Large intestine (tissue), 3 donors: Measurements from ENCODE around the gene FAM204A. TPM values are rescaled to one million over a fixed set of nuclear protein-coding genes. Genes with fewer than 3 reads are reported as not detected.

Experiments used
- DNase-seq, 2 donors: peaks; one replicate each; pipeline versions ENCODE4 v3.0.0 to v3.0.0-alpha.2; 2013
- H3K27ac ChIP-seq: one replicate; pipeline ENCODE4 v1.5.1; 2013; ENCODE audit warnings: low read length
- H3K27me3 ChIP-seq: 2 replicates; pipeline ENCODE4 v1.6.1; 2013; ENCODE audit warnings: low read length; ENCODE audit not compliant: control insufficient read depth, insufficient read depth
- H3K36me3 ChIP-seq: 2 replicates; pipeline ENCODE4 v1.6.1; 2013; ENCODE audit warnings: low read length; ENCODE audit not compliant: control insufficient read depth, insufficient read depth
- H3K4me1 ChIP-seq: one replicate; pipeline ENCODE4 v1.6.1; 2013; ENCODE audit warnings: low read length; ENCODE audit not compliant: control insufficient read depth, insufficient read depth
- H3K4me3 ChIP-seq: one replicate; pipeline ENCODE4 v1.5.1; 2013; ENCODE audit warnings: low read length
- H3K9me3 ChIP-seq: one replicate; pipeline ENCODE4 v1.6.1; 2013; ENCODE audit warnings: mild to moderate bottlenecking, low read depth, low read length, moderate library complexity; ENCODE audit not compliant: control insufficient read depth
- WGBS: methylation state at CpG from one replicate; pipeline ENCODE4 v1.1.5; 2013; ENCODE audit warnings: low lambda C conversion rate; ENCODE audit not compliant: insufficient coverage; 5-methylcytosine and 5-hydroxymethylcytosine counted together
- polyA plus RNA-seq: library from polyadenylated mRNA; unstranded; fragments of 120-200 nt; gene quantifications from one replicate; pipeline ENCODE4 v1.2.1, GENCODE V29; 2013

FAM204A gene
- polyA plus RNA-seq, 1 donor: 55.7 TPM

- Histone ChIP-seq H3K27me3 (no peaks in the 10 kb centered on the region), H3K9me3 (no peaks in the 10 kb centered on the region), H3K4me1 (no peaks in the 10 kb centered on the region), H3K27ac (no peak overlapping the region), H3K36me3 (peaks cover 40% of the 10 kb centered on the region), H3K4me3 (no peak overlapping the region)
- 100% methylated on average over 1 of the region's 2 CpGs for WGBS
- DNase-seq: no peak
Measured at GRCh38 chr10:118309911-118310310, 32.2 kb downstream of the FAM204A start.

- DNase-seq: no peak
- Histone ChIP-seq H3K36me3 (peaks cover 40% of the 10 kb centered on the region), H3K4me1 (no peaks in the 10 kb centered on the region), H3K27ac (no peak overlapping the region), H3K27me3 (no peaks in the 10 kb centered on the region), H3K9me3 (no peaks in the 10 kb centered on the region), H3K4me3 (no peak overlapping the region)
- WGBS: no CpG with 5 or more reads among the region's 6 CpGs
Measured at GRCh38 chr10:118308664-118309063, 33.5 kb downstream of the FAM204A start.

- H3K4me1 ChIP-seq: no peaks in the 10 kb centered on the region
- no peak overlapping the region for H3K4me3 ChIP-seq
- H3K27ac ChIP-seq: no peak overlapping the region
- peaks cover 34% of the 10 kb centered on the region for H3K36me3 ChIP-seq
- no peaks in the 10 kb centered on the region for H3K9me3 ChIP-seq
- no peak for DNase-seq
- no peaks in the 10 kb centered on the region for H3K27me3 ChIP-seq
- WGBS: 100% methylated on average over 1 of the region's 4 CpGs
Measured at GRCh38 chr10:118307859-118308258, 34.3 kb downstream of the FAM204A start.

GRCh38 chr10:118307220-118307619, 34.9 kb downstream of the FAM204A start:
- no peak overlapping the region for H3K27ac ChIP-seq
- no peaks in the 10 kb centered on the region for H3K9me3 ChIP-seq
- WGBS: 80% methylated on average over 1 of the region's 1 CpG
- H3K4me3 ChIP-seq: no peak overlapping the region
- peaks cover 29% of the 10 kb centered on the region for H3K36me3 ChIP-seq
- no peaks in the 10 kb centered on the region for H3K27me3 ChIP-seq
- no peaks in the 10 kb centered on the region for H3K4me1 ChIP-seq
- DNase-seq: no peak

- no peaks in the 10 kb centered on the region for H3K9me3 ChIP-seq
- no peaks in the 10 kb centered on the region for H3K4me1 ChIP-seq
- H3K4me3 ChIP-seq: no peak overlapping the region
- DNase-seq: no peak
- H3K27ac ChIP-seq: no peak overlapping the region
- WGBS: 100% methylated on average over 1 of the region's 1 CpG
- no peaks in the 10 kb centered on the region for H3K27me3 ChIP-seq
- H3K36me3 ChIP-seq: peaks cover 20% of the 10 kb centered on the region
Measured at GRCh38 chr10:118305730-118306129, 36.4 kb downstream of the FAM204A start.

- no peak for DNase-seq
- no CpG with 5 or more reads among the region's 6 CpGs for WGBS
- no peaks in the 10 kb centered on the region for H3K4me1 ChIP-seq
- no peak overlapping the region for H3K27ac ChIP-seq
- no peaks in the 10 kb centered on the region for H3K27me3 ChIP-seq
- H3K4me3 ChIP-seq: no peak overlapping the region
- H3K9me3 ChIP-seq: no peaks in the 10 kb centered on the region
- H3K36me3 ChIP-seq: peaks cover 20% of the 10 kb centered on the region
Measured at GRCh38 chr10:118304521-118304920, 37.6 kb downstream of the FAM204A start.

GRCh38 chr10:118301211-118301610, 40.9 kb downstream of the FAM204A start:
- Histone ChIP-seq H3K9me3 (no peaks in the 10 kb centered on the region), H3K4me1 (no peaks in the 10 kb centered on the region), H3K36me3 (peaks cover 9% of the 10 kb centered on the region), H3K4me3 (no peak overlapping the region), H3K27me3 (no peaks in the 10 kb centered on the region), H3K27ac (no peak overlapping the region)
- DNase-seq: no peak
- no CpG with 5 or more reads among the region's 2 CpGs for WGBS

GRCh38 chr10:118300320-118300719, 41.8 kb downstream of the FAM204A start:
- WGBS: 80% methylated on average over 1 of the region's 1 CpG
- Histone ChIP-seq H3K4me3 (no peak overlapping the region), H3K27me3 (peaks cover 2% of the 10 kb centered on the region), H3K9me3 (no peaks in the 10 kb centered on the region), H3K36me3 (peaks cover 6% of the 10 kb centered on the region), H3K4me1 (no peaks in the 10 kb centered on the region), H3K27ac (no peak overlapping the region)
- DNase-seq: no peak

- DNase-seq: no peak
- H3K27me3 ChIP-seq: peaks cover 2% of the 10 kb centered on the region
- WGBS: 70% methylated on average over 2 of the region's 7 CpGs
- H3K4me1 ChIP-seq: no peaks in the 10 kb centered on the region
- H3K9me3 ChIP-seq: no peaks in the 10 kb centered on the region
- H3K36me3 ChIP-seq: no peaks in the 10 kb centered on the region
- no peak overlapping the region for H3K4me3 ChIP-seq
- no peak overlapping the region for H3K27ac ChIP-seq
Measured at GRCh38 chr10:118298787-118299186, 43.3 kb downstream of the FAM204A start.

GRCh38 chr10:118291122-118291521, 51.0 kb downstream of the FAM204A start:
- no peak overlapping the region for H3K27ac ChIP-seq
- no peaks in the 10 kb centered on the region for H3K9me3 ChIP-seq
- no peaks in the 10 kb centered on the region for H3K4me1 ChIP-seq
- no peaks in the 10 kb centered on the region for H3K36me3 ChIP-seq
- no peak for DNase-seq
- peaks cover 10% of the 10 kb centered on the region for H3K27me3 ChIP-seq
- H3K4me3 ChIP-seq: no peak overlapping the region

GRCh38 chr10:118290471-118290995, 51.6 kb downstream of the FAM204A start:
- Histone ChIP-seq H3K36me3 (no peaks in the 10 kb centered on the region), H3K4me3 (no peak overlapping the region), H3K4me1 (no peaks in the 10 kb centered on the region), H3K9me3 (no peaks in the 10 kb centered on the region), H3K27ac (no peak overlapping the region), H3K27me3 (peaks cover 15% of the 10 kb centered on the region)
- WGBS: 60% methylated on average over 1 of the region's 3 CpGs
- DNase-seq: no peak
